Measurements from ENCODE around the gene SLC25A22. TPM values are rescaled to one million over a fixed set of nuclear protein-coding genes. Genes with fewer than 3 reads are reported as not detected.

Gene SLC25A22
- polyA plus RNA-seq, 1 donor (not counting 4 experiments of a cell fraction or from before 2014, with no cell fraction given) = 13.5 TPM

DNA sequence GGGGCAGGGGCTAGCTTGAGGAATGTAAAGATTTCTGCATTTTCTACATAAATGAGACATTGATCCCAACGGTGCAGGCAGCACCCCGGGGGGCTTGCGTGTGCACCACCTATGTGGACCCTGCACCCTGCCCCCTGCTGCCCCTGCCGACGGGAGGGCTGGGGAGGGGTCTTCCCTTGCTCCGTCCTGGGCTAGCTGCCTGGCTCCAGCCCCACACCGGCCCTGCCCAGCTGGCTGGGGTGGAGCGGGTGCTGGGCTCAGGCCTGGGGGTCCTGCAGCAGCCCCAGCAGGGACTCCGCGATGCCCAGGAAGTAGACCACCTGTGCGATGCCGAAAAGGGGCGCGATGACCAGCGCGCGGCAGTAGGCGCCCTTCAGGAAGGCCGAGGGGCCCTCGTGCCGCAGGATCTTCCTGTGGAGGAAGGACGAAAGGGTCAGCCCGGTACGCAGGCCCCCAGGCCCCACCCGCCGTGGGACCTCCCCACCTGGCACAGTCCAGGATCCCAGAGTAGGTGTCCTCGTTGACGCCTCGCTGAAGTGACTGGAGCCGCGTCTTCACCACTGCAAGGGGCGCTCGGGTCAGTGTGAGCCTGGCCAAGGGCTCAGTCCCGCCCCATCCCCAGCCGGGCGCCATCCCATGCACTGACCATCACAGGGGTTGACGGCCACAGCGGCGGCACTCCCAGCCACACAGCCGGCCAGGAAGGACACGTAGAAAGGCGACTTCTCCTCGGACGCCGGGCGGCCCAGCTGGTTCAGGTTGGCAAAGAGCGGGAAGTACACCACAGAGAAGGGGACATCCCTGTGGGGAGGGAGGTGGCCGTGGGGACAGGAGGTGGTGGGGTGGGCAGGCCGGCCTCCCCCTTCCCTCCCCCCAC is 6.2 kb downstream of the SLC25A22 start:
- no peaks in the 10 kb centered on the region for H4K20me1 ChIP-seq (ENCODE audit: control insufficient read depth, extremely low read depth, insufficient read depth, low read length)
- H3K36me3 ChIP-seq (ENCODE audit: control insufficient read depth in 2 of 2, extremely low read depth in 1 of 2, insufficient read depth in 2 of 2, low read length in 2 of 2) = peaks cover 8 to 11% of the 10 kb centered on the region in 2 experiments
- H3K9me3 ChIP-seq (ENCODE audit: control insufficient read depth, low read depth, low read length) = no peaks in the 10 kb centered on the region
- TF ChIP-seq CTCF (optimal IDR thresholded peaks at IDR 0.05 in 1 of 3, IDR thresholded peaks at IDR 0.05 in 1 of 3, conservative IDR thresholded peaks at IDR 0.05 in 1 of 3; ENCODE audit: extremely low read depth in 1 of 3, insufficient read depth in 2 of 3, low read length in 3 of 3) (no peak), EZH2 (IDR thresholded peaks at IDR 0.05; ENCODE audit: low read length) (no peak)
- H3K27ac ChIP-seq (ENCODE audit: control insufficient read depth, insufficient read depth, low read length) = no peak overlapping the region
- H3K4me3 ChIP-seq (ENCODE audit: control insufficient read depth in 2 of 3, extremely low read depth in 1 of 3, insufficient read depth in 2 of 3, low read depth in 1 of 3, low read length in 3 of 3) = no peak overlapping the region
- peaks cover 10% of the 10 kb centered on the region for H3K4me1 ChIP-seq (ENCODE audit: control insufficient read depth, extremely low read depth, insufficient read depth, low read length)
- peaks cover 8% of the 10 kb centered on the region for H3K27me3 ChIP-seq (ENCODE audit: control insufficient read depth, extremely low read depth, insufficient read depth, low read length)
- H3K9me1 ChIP-seq (ENCODE audit: control insufficient read depth, extremely low read depth, insufficient read depth, low read length) = no peaks in the 10 kb centered on the region
- no peak for FAIRE-seq
- no peak for DNase-seq (ENCODE audit: low read depth, low spot score)
- H3K4me2 ChIP-seq (ENCODE audit: control insufficient read depth, extremely low read depth, insufficient read depth, low read depth, low read length) = no peak overlapping the region
- dilution Hi-C loops (cut with MboI; ENCODE audit: extremely low pct_ligation_motif_present, low sequenced_read_pairs) = no loop called here
- no peak overlapping the region for H3K9ac ChIP-seq (ENCODE audit: control insufficient read depth, extremely low read depth, insufficient read depth, low read length)
- H2AFZ ChIP-seq (ENCODE audit: control insufficient read depth, low read length) = no peak overlapping the region
- H3K79me2 ChIP-seq (ENCODE audit: control insufficient read depth, insufficient read depth, low read length) = no peaks in the 10 kb centered on the region

- Histone ChIP-seq H3K4me3 (ENCODE audit: control insufficient read depth in 2 of 3, extremely low read depth in 1 of 3, insufficient read depth in 2 of 3, low read depth in 1 of 3, low read length in 3 of 3) (no peak overlapping the region), H3K9ac (ENCODE audit: control insufficient read depth, extremely low read depth, insufficient read depth, low read length) (no peak overlapping the region), H3K4me2 (ENCODE audit: control insufficient read depth, extremely low read depth, insufficient read depth, low read depth, low read length) (no peak overlapping the region), H4K20me1 (ENCODE audit: control insufficient read depth, extremely low read depth, insufficient read depth, low read length) (no peaks in the 10 kb centered on the region), H2AFZ (ENCODE audit: control insufficient read depth, low read length) (no peak overlapping the region), H3K36me3 (ENCODE audit: control insufficient read depth in 2 of 2, extremely low read depth in 1 of 2, insufficient read depth in 2 of 2, low read length in 2 of 2) (peaks cover 8 to 11% of the 10 kb centered on the region in 2 experiments), H3K27ac (ENCODE audit: control insufficient read depth, insufficient read depth, low read length) (no peak overlapping the region), H3K9me1 (ENCODE audit: control insufficient read depth, extremely low read depth, insufficient read depth, low read length) (no peaks in the 10 kb centered on the region), H3K79me2 (ENCODE audit: control insufficient read depth, insufficient read depth, low read length) (no peaks in the 10 kb centered on the region), H3K4me1 (ENCODE audit: control insufficient read depth, extremely low read depth, insufficient read depth, low read length) (peaks cover 3% of the 10 kb centered on the region), H3K27me3 (ENCODE audit: control insufficient read depth, extremely low read depth, insufficient read depth, low read length) (peaks cover 8% of the 10 kb centered on the region), H3K9me3 (ENCODE audit: control insufficient read depth, low read depth, low read length) (no peaks in the 10 kb centered on the region)
- dilution Hi-C loops (cut with MboI; ENCODE audit: extremely low pct_ligation_motif_present, low sequenced_read_pairs) = no loop called here
- DNase-seq (ENCODE audit: low read depth, low spot score) (no peak), FAIRE-seq (no peak)
- TF ChIP-seq CTCF (optimal IDR thresholded peaks at IDR 0.05 in 1 of 3, IDR thresholded peaks at IDR 0.05 in 1 of 3, conservative IDR thresholded peaks at IDR 0.05 in 1 of 3; ENCODE audit: extremely low read depth in 1 of 3, insufficient read depth in 2 of 3, low read length in 3 of 3) (no peak), EZH2 (IDR thresholded peaks at IDR 0.05; ENCODE audit: low read length) (no peak)
Observed at GRCh38 chr11:790721-791564, 7.1 kb downstream of the SLC25A22 start.
